Stimulated activated naive CD8-positive, alpha-beta T cell treated with anti-CD3 and anti-CD28 coated beads, Interleukin-15, Interleukin-2, amounts not matched to agents 100 ng/mL and 50 ng/mL, for 24 hours (primary cell): ENCODE results near the gene ANKLE2.

Source experiments
- H3K27ac Mint-ChIP-seq: one replicate; pipeline ENCODE4 v1.8.0; 2021; ENCODE audit warnings: mild to moderate bottlenecking, mixed read lengths
- H3K27me3 Mint-ChIP-seq: one replicate; pipeline ENCODE4 v1.8.0; 2021; ENCODE audit warnings: mixed read lengths
- H3K36me3 Mint-ChIP-seq: one replicate; pipeline ENCODE4 v1.8.0; 2021; ENCODE audit warnings: low read depth, mixed read lengths
- H3K4me1 Mint-ChIP-seq: one replicate; pipeline ENCODE4 v1.8.0; 2021; ENCODE audit warnings: low read depth, mixed read lengths
- H3K4me3 Mint-ChIP-seq: one replicate; pipeline ENCODE4 v1.8.0; 2021; ENCODE audit warnings: mild to moderate bottlenecking, mixed read lengths
- H3K9me3 Mint-ChIP-seq: one replicate; pipeline ENCODE4 v1.8.0; 2021; ENCODE audit warnings: mixed read lengths

The ANKLE2 gene

GRCh38 chr12:132740652-132741051 lies 21.0 kb downstream of the ANKLE2 start:
- Mint-ChIP-seq H3K4me3 (no peak overlapping the region), H3K4me1 (peaks cover 14% of the 10 kb centered on the region), H3K9me3 (no peaks in the 10 kb centered on the region), H3K27ac (no peak overlapping the region), H3K27me3 (no peaks in the 10 kb centered on the region), H3K36me3 (peaks cover 88% of the 10 kb centered on the region)

DNA sequence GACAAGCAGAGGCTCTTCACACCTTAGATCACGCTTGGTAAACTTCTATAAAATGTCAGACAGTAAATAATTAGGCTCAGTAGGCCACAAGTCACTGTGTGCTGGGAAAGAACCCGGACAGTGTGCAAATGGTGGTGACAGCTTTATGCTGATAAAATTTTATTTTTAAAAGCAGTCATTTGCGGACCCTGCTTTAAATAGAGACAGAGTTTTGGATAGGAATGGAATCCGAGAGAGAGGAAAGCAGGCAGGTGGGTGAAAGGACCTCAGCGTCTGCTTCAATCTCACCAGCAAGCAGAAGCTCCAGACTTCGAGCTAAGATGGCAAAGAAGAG lies 21.4 kb downstream of the ANKLE2 start:
- Mint-ChIP-seq H3K4me1 (peaks cover 14% of the 10 kb centered on the region), H3K36me3 (peaks cover 88% of the 10 kb centered on the region), H3K27me3 (no peaks in the 10 kb centered on the region), H3K9me3 (no peaks in the 10 kb centered on the region), H3K27ac (no peak overlapping the region), H3K4me3 (no peak overlapping the region)

DNA sequence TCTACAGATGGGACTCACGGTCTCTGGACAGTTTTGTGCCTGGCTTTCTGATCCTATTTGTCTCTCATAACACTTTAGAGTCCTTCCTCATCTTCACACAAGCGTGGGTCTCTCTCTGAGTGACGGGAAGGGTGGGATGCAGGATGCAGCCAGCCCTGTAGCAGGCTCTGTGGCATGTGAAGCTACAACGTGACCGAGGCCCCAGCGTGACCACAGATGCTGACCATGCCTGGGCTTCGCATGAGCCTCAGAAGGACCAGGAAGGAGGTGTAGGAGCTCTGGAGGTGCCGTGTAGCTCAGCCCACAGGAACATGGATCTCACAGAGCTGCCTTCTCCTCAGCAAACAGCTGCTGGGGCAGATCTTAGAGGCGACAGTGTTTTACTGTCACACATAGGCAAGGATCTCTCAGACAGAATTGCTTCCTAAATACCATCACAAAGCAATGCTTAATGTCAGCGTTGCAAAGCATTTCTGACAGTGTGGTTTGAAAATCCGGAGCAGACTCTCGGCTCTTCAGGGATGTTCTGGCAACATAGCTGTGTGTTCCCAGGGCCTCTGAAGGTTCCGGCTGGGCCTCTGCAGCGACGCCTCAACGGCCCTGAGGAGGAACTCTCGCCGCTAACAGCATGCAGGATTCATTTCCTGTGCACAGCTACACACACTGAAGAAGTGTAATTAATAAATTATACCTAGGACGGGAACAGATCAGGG lies 21.9 kb downstream of the ANKLE2 start:
- H3K9me3 Mint-ChIP-seq: no peaks in the 10 kb centered on the region
- H3K36me3 Mint-ChIP-seq: peaks cover 85% of the 10 kb centered on the region
- peaks cover 14% of the 10 kb centered on the region for H3K4me1 Mint-ChIP-seq
- H3K27ac Mint-ChIP-seq: no peak overlapping the region
- H3K27me3 Mint-ChIP-seq: no peaks in the 10 kb centered on the region
- no peak overlapping the region for H3K4me3 Mint-ChIP-seq

DNA sequence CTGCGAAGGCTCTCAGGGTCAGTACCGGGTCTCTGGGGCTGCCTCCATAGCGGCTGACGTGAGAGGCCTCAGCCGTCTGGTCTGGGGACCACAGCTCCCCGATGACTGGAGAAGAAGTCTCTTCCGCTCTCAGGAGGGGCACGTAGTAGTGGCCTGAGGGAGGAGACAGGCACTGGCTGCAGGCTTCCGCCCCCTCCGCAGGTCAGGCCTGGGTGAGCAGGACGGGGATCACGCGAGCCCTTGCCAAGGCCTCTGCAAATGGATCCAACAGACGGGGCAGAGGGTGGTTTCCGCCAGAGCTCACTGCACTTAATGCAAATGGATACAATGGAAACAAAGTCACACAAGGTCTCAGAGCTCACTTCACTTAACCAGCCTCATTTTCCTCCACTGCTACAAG lies 24.7 kb downstream of the ANKLE2 start:
- Mint-ChIP-seq H3K36me3 (peaks cover 88% of the 10 kb centered on the region), H3K4me3 (no peak overlapping the region)

GRCh38 chr12:132736378-132736777 lies 25.3 kb downstream of the ANKLE2 start:
- Mint-ChIP-seq H3K4me3 (no peak overlapping the region), H3K36me3 (peaks cover 88% of the 10 kb centered on the region), H3K27me3 (no peaks in the 10 kb centered on the region), H3K4me1 (no peaks in the 10 kb centered on the region), H3K9me3 (no peaks in the 10 kb centered on the region), H3K27ac (no peak overlapping the region)

More for the DNA sequence above, 24.7 kb downstream of the ANKLE2 start:
- Mint-ChIP-seq H3K27me3 (no peaks in the 10 kb centered on the region), H3K4me1 (no peaks in the 10 kb centered on the region), H3K27ac (no peak overlapping the region), H3K9me3 (no peaks in the 10 kb centered on the region)

GRCh38 chr12:132735496-132735895 lies 26.1 kb downstream of the ANKLE2 start:
- Mint-ChIP-seq H3K4me1 (no peaks in the 10 kb centered on the region), H3K27me3 (no peaks in the 10 kb centered on the region), H3K36me3 (peaks cover 88% of the 10 kb centered on the region), H3K4me3 (no peak overlapping the region), H3K9me3 (no peaks in the 10 kb centered on the region), H3K27ac (peak overlapping the region; percentile 23)

GRCh38 chr12:132734206-132734605 lies 27.4 kb downstream of the ANKLE2 start:
- Mint-ChIP-seq H3K4me3 (no peak overlapping the region), H3K27me3 (no peaks in the 10 kb centered on the region), H3K4me1 (peaks cover 4% of the 10 kb centered on the region), H3K36me3 (peaks cover 86% of the 10 kb centered on the region), H3K9me3 (no peaks in the 10 kb centered on the region), H3K27ac (no peak overlapping the region)

- H3K9me3 Mint-ChIP-seq: no peaks in the 10 kb centered on the region
- no peak overlapping the region for H3K27ac Mint-ChIP-seq
- H3K27me3 Mint-ChIP-seq: no peaks in the 10 kb centered on the region
- H3K36me3 Mint-ChIP-seq: peaks cover 92% of the 10 kb centered on the region
- H3K4me1 Mint-ChIP-seq: peaks cover 4% of the 10 kb centered on the region
- H3K4me3 Mint-ChIP-seq: no peak overlapping the region
These were observed 30.1 kb downstream of the ANKLE2 start for GRCh38 chr12:132731574-132731973.

- Mint-ChIP-seq H3K36me3 (peaks cover 92% of the 10 kb centered on the region), H3K9me3 (no peaks in the 10 kb centered on the region), H3K4me3 (peak overlapping the region; percentile 19), H3K27ac (peak overlapping the region; percentile 54), H3K4me1 (peaks cover 9% of the 10 kb centered on the region), H3K27me3 (no peaks in the 10 kb centered on the region)
These were observed 31.3 kb downstream of the ANKLE2 start for GRCh38 chr12:132730353-132730752.

DNA sequence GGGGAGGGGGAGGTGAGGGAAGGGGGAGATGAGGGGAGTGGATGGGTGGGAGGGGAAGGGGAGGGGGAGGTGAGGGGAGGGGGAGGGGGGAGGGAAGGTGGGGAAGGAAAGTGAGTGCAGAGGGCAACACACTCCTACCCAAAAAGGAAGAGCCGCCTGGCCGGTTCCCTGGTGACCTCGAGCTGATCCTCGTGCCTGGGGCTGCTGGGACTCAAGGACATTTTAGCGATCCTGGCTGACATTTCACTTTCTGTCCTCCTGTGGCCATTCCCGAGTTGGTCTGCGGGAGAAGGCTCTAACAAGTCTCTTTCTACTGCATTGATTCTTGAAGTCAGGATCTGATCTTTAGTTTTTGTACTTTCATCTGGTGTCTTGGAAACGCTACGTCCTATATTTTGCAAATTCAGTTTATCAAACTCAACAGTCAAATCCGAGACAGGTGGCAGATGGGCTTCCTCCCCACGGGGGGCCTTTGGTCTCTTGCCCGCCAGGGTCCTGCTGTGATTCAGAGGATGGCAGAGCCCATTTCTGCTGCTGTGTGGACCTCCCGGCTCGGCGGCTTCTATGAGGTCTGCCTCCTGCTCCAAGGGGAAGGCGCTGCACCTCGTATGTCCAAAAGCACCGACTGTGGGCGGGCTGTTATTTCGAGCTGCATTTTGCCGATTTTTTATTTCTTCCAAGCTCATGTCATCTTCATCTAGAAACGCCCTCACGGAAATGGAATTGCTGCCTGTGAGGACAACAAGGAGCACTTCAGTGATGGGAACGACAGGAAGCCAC lies 31.9 kb downstream of the ANKLE2 start:
- no peaks in the 10 kb centered on the region for H3K27me3 Mint-ChIP-seq
- peak overlapping the region; percentile 19 for H3K4me3 Mint-ChIP-seq
- no peaks in the 10 kb centered on the region for H3K9me3 Mint-ChIP-seq
- peaks cover 94% of the 10 kb centered on the region for H3K36me3 Mint-ChIP-seq
- peaks cover 9% of the 10 kb centered on the region for H3K4me1 Mint-ChIP-seq
- peak overlapping the region; percentile 54 for H3K27ac Mint-ChIP-seq

- Mint-ChIP-seq H3K27me3 (no peaks in the 10 kb centered on the region), H3K9me3 (no peaks in the 10 kb centered on the region), H3K36me3 (peaks cover 92% of the 10 kb centered on the region), H3K27ac (no peak overlapping the region), H3K4me1 (peaks cover 9% of the 10 kb centered on the region), H3K4me3 (no peak overlapping the region)
These were observed 33.1 kb downstream of the ANKLE2 start for GRCh38 chr12:132728502-132728901.

- peaks cover 86% of the 10 kb centered on the region for H3K36me3 Mint-ChIP-seq
- no peak overlapping the region for H3K27ac Mint-ChIP-seq
- no peaks in the 10 kb centered on the region for H3K9me3 Mint-ChIP-seq
- peaks cover 9% of the 10 kb centered on the region for H3K4me1 Mint-ChIP-seq
- H3K4me3 Mint-ChIP-seq: no peak overlapping the region
- H3K27me3 Mint-ChIP-seq: no peaks in the 10 kb centered on the region
These were observed 34.4 kb downstream of the ANKLE2 start for GRCh38 chr12:132727091-132727794.

- Mint-ChIP-seq H3K27ac (peak overlapping the region; percentile 16), H3K4me3 (no peak overlapping the region), H3K27me3 (no peaks in the 10 kb centered on the region), H3K36me3 (peaks cover 82% of the 10 kb centered on the region), H3K4me1 (peaks cover 9% of the 10 kb centered on the region), H3K9me3 (no peaks in the 10 kb centered on the region)
These were observed 35.2 kb downstream of the ANKLE2 start for GRCh38 chr12:132726386-132726785.

- Mint-ChIP-seq H3K27me3 (no peaks in the 10 kb centered on the region), H3K4me1 (peaks cover 7% of the 10 kb centered on the region), H3K9me3 (no peaks in the 10 kb centered on the region), H3K36me3 (peaks cover 77% of the 10 kb centered on the region), H3K4me3 (no peak overlapping the region), H3K27ac (no peak overlapping the region)
These were observed 37.0 kb downstream of the ANKLE2 start for GRCh38 chr12:132724506-132725241.

DNA sequence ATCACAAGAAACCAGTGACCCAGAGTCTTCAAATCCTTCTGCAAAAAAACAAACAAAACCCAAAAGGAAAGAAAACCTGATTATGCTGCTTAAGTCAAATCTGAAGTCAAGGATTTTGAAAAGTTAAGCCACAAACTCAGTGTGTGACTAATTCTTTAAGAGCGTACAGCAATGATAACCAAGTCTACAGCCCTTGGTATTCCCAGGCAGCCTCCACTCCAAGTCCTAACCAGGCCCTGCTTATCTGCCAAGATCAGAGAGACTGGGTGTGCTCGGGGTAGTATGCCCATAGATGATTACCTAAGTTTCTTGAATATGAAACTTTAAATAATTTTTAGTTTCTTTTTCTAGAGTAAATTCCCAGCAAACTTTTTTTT lies 37.9 kb downstream of the ANKLE2 start:
- Mint-ChIP-seq H3K27ac (peak overlapping the region; percentile 40), H3K27me3 (no peaks in the 10 kb centered on the region), H3K4me3 (no peak overlapping the region), H3K9me3 (no peaks in the 10 kb centered on the region), H3K4me1 (peaks cover 6% of the 10 kb centered on the region), H3K36me3 (peaks cover 79% of the 10 kb centered on the region)
